Neural crest cell (in vitro differentiated cells): ENCODE data around the gene NEMF. TPM values are rescaled to one million over a fixed set of nuclear protein-coding genes. Genes with fewer than 3 reads are reported as not detected.
A peak's percentile ranks its signal among the peaks of the same experiment; 100 is the strongest.

Experiments
- DNase-seq: peaks from one replicate; pipeline ENCODE4 v3.0.0; 2021; ENCODE audit warnings: low read depth, mixed read lengths, low spot score
- H3K27ac Mint-ChIP-seq: one replicate; pipeline ENCODE4 v1.8.0; 2021; ENCODE audit warnings: mild to moderate bottlenecking, mixed read lengths; ENCODE audit not compliant: unreplicated experiment
- H3K27me3 Mint-ChIP-seq: 2 replicates; pipeline ENCODE4 v1.8.0; 2021; ENCODE audit warnings: low read depth, mild to moderate bottlenecking, mixed read lengths
- H3K36me3 Mint-ChIP-seq: 2 replicates; pipeline ENCODE4 v1.8.0; 2021; ENCODE audit warnings: low read depth, mild to moderate bottlenecking, mixed read lengths
- H3K4me1 Mint-ChIP-seq: 2 replicates; pipeline ENCODE4 v1.8.0; 2021; ENCODE audit warnings: mixed read lengths
- H3K4me3 Mint-ChIP-seq: one replicate; pipeline ENCODE4 v1.8.0; 2021; ENCODE audit warnings: mild to moderate bottlenecking, mixed read lengths
- H3K9me3 Mint-ChIP-seq: 2 replicates; pipeline ENCODE4 v1.8.0; 2021; ENCODE audit warnings: mixed read lengths
- CTCF ChIP-seq: fragments of 200-600 bp; sonication (generic); conservative IDR thresholded peaks from 2 replicates; pipeline ENCODE4 v1.5.0; 2021; ENCODE audit warnings: antibody characterized with exemption, mild to moderate bottlenecking
- total RNA-seq: library from RNA; stranded (reverse); gene quantifications from 2 replicates; pipeline ENCODE4 v1.2.1, GENCODE V29; 2021

The NEMF gene
- total RNA-seq, 1 donor from 2014 or later: 71.0 TPM

DNA sequence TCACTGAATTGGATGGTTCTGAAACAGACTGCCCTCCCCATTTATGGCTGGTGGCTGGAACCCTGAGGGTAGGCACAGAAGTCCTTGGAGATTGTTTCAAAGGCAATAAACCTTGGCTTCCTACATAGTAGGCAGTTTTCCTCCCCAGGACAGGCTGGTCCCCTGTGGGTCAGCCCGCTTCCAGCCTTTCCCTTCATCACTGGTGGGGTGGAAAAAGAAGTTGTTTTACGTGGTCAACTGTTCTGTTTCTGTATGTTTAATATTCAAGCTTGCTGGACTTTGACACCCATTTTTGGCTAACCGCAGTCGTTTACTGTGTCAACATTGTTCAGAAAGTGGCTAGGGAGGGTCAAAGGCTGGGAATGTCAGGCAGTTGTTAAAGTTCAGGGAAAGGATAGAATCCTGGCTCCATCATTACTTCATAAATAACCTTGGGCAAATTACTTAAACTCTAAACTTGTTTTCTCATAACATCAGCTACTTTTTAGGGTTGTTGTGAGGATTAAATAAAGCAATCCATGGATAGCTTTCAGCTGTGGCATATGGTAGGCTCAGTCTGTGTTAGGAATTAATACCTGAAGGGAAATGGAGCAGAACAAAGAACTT lies 82.3 kb downstream of the NEMF start:
- Mint-ChIP-seq H3K36me3 (no peaks in the 10 kb centered on the region), H3K4me3 (peak overlapping the region; percentile 98), H3K27me3 (no peaks in the 10 kb centered on the region), H3K4me1 (peaks cover 37% of the 10 kb centered on the region), H3K9me3 (no peaks in the 10 kb centered on the region), H3K27ac (no peak overlapping the region)
- no peak for TF ChIP-seq CTCF
- no peak for DNase-seq

DNA sequence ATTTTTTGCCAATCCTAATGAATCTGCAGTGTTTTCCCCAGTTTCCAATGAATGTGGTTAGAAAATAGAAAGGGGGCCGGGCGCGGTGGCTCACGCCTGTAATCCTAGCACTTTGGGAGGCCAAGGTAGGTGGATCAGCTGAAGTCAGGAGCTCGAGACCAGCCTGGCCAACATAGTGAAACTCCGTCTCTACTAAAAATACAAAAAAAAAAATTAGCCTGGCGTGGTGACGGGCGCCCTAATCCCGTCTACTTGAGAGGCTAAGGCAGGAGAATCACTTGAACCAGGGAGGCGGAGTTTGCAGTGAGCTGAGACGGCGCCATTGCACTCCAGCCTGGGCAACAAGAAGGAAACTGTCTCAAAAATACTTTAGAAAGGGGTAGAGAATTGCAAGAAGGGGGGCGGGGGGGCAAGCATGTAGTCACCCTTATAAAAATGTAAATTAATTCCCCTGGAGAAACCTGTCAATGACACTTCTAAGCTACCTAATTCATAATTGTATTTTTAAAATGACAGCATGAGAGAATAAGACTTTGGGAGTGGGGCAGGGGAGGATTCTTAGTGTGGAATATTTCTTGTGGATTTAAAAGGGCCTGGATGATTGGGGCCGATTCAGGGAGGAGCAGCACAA lies 82.9 kb downstream of the NEMF start:
- Mint-ChIP-seq H3K36me3 (no peaks in the 10 kb centered on the region), H3K4me1 (peaks cover 37% of the 10 kb centered on the region), H3K4me3 (peak overlapping the region; percentile 98), H3K27me3 (no peaks in the 10 kb centered on the region), H3K9me3 (no peaks in the 10 kb centered on the region), H3K27ac (peak overlapping the region; percentile 98)
- no peak for TF ChIP-seq CTCF
- no peak for DNase-seq

GRCh38 chr14:49769171-49769570 lies 83.4 kb downstream of the NEMF start:
- DNase-seq: no peak

GRCh38 chr14:49768301-49769121 lies 84.1 kb downstream of the NEMF start:
- Mint-ChIP-seq H3K27ac (peak overlapping the region; percentile 99), H3K9me3 (no peaks in the 10 kb centered on the region), H3K4me3 (peak overlapping the region; percentile 98), H3K27me3 (no peaks in the 10 kb centered on the region), H3K4me1 (peaks cover 37% of the 10 kb centered on the region), H3K36me3 (no peaks in the 10 kb centered on the region)
- DNase-seq: peak; percentile 24
- no peak for TF ChIP-seq CTCF

More at GRCh38 chr14:49769171-49769570, 83.4 kb downstream of the NEMF start:
- H3K27ac Mint-ChIP-seq: peak overlapping the region; percentile 98
- H3K4me1 Mint-ChIP-seq: peaks cover 37% of the 10 kb centered on the region
- H3K36me3 Mint-ChIP-seq: no peaks in the 10 kb centered on the region
- TF ChIP-seq CTCF: no peak
- H3K9me3 Mint-ChIP-seq: no peaks in the 10 kb centered on the region
- H3K4me3 Mint-ChIP-seq: peak overlapping the region; percentile 98
- no peaks in the 10 kb centered on the region for H3K27me3 Mint-ChIP-seq

- DNase-seq: peak; percentile 79
- no peaks in the 10 kb centered on the region for H3K27me3 Mint-ChIP-seq
- H3K27ac Mint-ChIP-seq: peak within 1 kb of the TSS; percentile 99
- peak; percentile 50 for TF ChIP-seq CTCF
- H3K9me3 Mint-ChIP-seq: no peaks in the 10 kb centered on the region
- H3K4me1 Mint-ChIP-seq: peaks cover 37% of the 10 kb centered on the region
- H3K4me3 Mint-ChIP-seq: peak within 1 kb of the TSS; percentile 98
- H3K36me3 Mint-ChIP-seq: no peaks in the 10 kb centered on the region
These were observed 84.9 kb downstream of the NEMF start, which contains the start of gene KLHDC2 for GRCh38 chr14:49767571-49768300. Gene KLHDC2, plus strand, starts transcription at chr14:49768153. Its CDS starts 316 bp downstream, at chr14:49768469.
